Measurements from ENCODE around the gene PLGRKT. TPM values are rescaled to one million over a fixed set of nuclear protein-coding genes. Genes with fewer than 3 reads are reported as not detected.
"Not testable (repeated sequence)": the region's sequence is repeated elsewhere in the genome, so short reads cannot be mapped to it uniquely, and the experiment has no call there.

PLGRKT gene
- total RNA-seq, 1 donor, result 12.6 TPM

GRCh38 chr9:5446451-5447236 lies 8.9 kb upstream of the PLGRKT start:
- Histone ChIP-seq H3K27me3 (ENCODE audit: insufficient read depth, low read length) (no peaks in the 10 kb centered on the region), H3K4me1 (ENCODE audit: insufficient read depth, low read length) (peaks cover 22% of the 10 kb centered on the region), H3K4me3 (ENCODE audit: low read length) (no peak overlapping the region), H3K9me3 (ENCODE audit: low read depth, low read length) (no peaks in the 10 kb centered on the region)

DNA sequence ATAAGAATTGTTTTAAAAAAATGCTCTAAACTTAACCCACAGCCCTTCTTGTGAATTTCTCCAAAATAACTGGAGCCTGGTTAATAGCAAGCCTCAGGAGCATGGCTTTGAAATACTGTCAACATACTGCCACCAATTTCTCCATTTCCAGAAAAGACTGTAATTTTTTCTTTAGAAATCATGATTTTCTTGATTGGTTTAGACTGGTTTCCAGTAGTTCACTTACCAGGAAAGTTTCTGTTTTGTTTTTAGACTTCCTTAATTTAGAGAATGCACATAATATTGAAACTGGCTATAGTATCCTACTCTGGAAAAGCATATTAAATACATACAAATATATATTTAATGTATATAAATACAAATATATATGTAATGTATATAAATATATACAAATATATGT lies 8.2 kb upstream of the PLGRKT start:
- H3K9me3 ChIP-seq (ENCODE audit: low read depth, low read length), result no peaks in the 10 kb centered on the region
- no peak overlapping the region for H3K4me3 ChIP-seq (ENCODE audit: low read length)
- H3K27me3 ChIP-seq (ENCODE audit: insufficient read depth, low read length), result no peaks in the 10 kb centered on the region
- peaks cover 18% of the 10 kb centered on the region for H3K4me1 ChIP-seq (ENCODE audit: insufficient read depth, low read length)

GRCh38 chr9:5445096-5445495 lies 7.4 kb upstream of the PLGRKT start:
- peaks cover 13% of the 10 kb centered on the region for H3K4me1 ChIP-seq (ENCODE audit: insufficient read depth, low read length)
- H3K27me3 ChIP-seq (ENCODE audit: insufficient read depth, low read length); H3K4me3 ChIP-seq (ENCODE audit: low read length); H3K9me3 ChIP-seq (ENCODE audit: low read depth, low read length): not testable (repeated sequence)

DNA sequence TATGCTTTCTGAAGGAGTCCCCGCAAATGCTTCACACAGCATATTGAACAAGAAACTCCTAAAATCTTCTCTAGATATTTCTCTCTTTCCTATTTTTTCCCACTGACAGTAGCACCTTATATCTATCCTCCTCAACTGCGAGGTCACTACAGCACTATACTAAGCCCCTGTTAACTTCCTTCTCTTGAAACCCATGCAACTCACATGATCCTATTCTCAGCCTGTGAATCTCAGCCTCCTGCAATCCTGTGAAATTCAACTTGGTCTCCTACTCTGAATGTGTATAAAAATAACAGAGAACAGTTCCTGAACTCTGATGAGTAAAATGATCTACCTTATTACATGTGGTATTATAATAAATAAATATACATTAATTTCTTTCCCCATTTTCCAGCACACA lies 6.1 kb upstream of the PLGRKT start:
- Histone ChIP-seq H3K4me3 (ENCODE audit: low read length) (no peak overlapping the region), H3K9me3 (ENCODE audit: low read depth, low read length) (no peaks in the 10 kb centered on the region), H3K27me3 (ENCODE audit: insufficient read depth, low read length) (no peaks in the 10 kb centered on the region), H3K4me1 (ENCODE audit: insufficient read depth, low read length) (peaks cover 7% of the 10 kb centered on the region)

GRCh38 chr9:5442400-5443011 lies 4.8 kb upstream of the PLGRKT start:
- Histone ChIP-seq H3K4me3 (ENCODE audit: low read length) (no peak overlapping the region), H3K27me3 (ENCODE audit: insufficient read depth, low read length) (no peaks in the 10 kb centered on the region), H3K9me3 (ENCODE audit: low read depth, low read length) (no peaks in the 10 kb centered on the region), H3K4me1 (ENCODE audit: insufficient read depth, low read length) (peaks cover 17% of the 10 kb centered on the region)

DNA sequence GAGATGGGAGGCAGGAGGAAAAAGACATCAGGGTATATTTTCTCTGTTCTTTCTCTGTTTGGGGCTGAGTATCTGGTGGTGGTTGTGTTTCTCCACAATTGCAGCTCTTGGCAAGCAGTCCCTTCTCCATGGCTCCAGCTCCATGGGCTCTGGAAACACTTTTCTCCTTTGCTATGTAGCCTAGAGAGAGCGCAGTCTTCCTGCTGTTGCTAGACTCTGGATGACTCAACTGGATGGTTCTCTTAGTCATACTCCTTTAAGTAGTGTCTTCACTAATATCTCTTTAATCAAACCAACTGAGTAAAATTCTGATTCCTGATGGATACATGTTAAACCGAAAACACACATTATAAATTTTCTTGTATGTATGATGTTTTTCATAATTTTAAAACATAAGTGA lies 3.3 kb upstream of the PLGRKT start:
- H3K27me3 ChIP-seq (ENCODE audit: insufficient read depth, low read length), result no peaks in the 10 kb centered on the region
- no peak overlapping the region for H3K4me3 ChIP-seq (ENCODE audit: low read length)
- H3K4me1 ChIP-seq (ENCODE audit: insufficient read depth, low read length), result peaks cover 26% of the 10 kb centered on the region
- no peaks in the 10 kb centered on the region for H3K9me3 ChIP-seq (ENCODE audit: low read depth, low read length)

DNA sequence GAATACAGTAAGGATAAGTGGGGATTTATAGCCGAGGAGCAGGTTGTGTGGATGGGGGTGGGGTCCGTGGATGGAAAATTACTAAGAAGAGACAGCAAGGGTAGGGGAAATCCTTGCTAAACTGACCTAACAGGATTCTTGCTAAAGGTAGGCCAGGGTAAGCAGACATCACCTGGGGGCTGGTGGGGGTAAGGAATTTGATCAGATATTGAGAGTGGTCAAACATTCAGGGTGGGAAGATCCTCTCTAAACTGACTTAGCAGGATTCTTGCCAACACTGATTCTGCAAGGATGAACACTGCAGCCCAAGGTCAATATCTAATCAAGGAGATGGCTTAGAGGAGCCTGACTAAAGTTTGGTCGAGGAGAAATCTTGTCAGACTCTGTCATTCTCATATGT lies 2.7 kb upstream of the PLGRKT start:
- no peaks in the 10 kb centered on the region for H3K9me3 ChIP-seq (ENCODE audit: low read depth, low read length)
- peaks cover 26% of the 10 kb centered on the region for H3K4me1 ChIP-seq (ENCODE audit: insufficient read depth, low read length)
- H3K4me3 ChIP-seq (ENCODE audit: low read length), result no peak overlapping the region
- no peaks in the 10 kb centered on the region for H3K27me3 ChIP-seq (ENCODE audit: insufficient read depth, low read length)

GRCh38 chr9:5438301-5439162 lies 807 bp upstream of the PLGRKT start:
- peaks cover 26% of the 10 kb centered on the region for H3K4me1 ChIP-seq (ENCODE audit: insufficient read depth, low read length)
- peak overlapping the region; percentile 61 for H3K4me3 ChIP-seq (ENCODE audit: low read length)
- no peaks in the 10 kb centered on the region for H3K9me3 ChIP-seq (ENCODE audit: low read depth, low read length)
- no peaks in the 10 kb centered on the region for H3K27me3 ChIP-seq (ENCODE audit: insufficient read depth, low read length)

DNA sequence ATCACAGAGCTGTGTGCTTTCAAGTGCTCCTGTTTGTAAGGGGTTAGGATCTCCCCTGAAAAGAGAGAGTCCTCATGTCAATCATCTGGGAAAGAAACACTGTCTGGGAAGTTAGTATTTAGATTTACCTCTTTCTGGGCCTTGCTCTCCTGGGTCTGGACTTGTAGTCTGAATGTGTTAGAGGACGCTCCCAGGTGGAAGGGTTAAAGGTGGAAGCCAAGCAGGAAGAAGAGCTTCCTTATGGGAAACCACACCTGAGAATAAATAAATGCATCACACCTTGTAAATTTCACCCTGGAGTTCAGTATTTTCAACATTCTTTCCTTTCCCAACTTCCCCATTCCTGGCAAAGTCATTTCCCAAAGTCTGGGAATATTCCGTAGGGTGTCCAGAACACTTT lies 1.3 kb downstream of the PLGRKT start:
- Histone ChIP-seq H3K4me1 (ENCODE audit: insufficient read depth, low read length) (peaks cover 26% of the 10 kb centered on the region), H3K27me3 (ENCODE audit: insufficient read depth, low read length) (no peaks in the 10 kb centered on the region), H3K4me3 (ENCODE audit: low read length) (no peak overlapping the region), H3K9me3 (ENCODE audit: low read depth, low read length) (no peaks in the 10 kb centered on the region)

- H3K9me3 ChIP-seq (ENCODE audit: low read depth, low read length), result no peaks in the 10 kb centered on the region
- no peaks in the 10 kb centered on the region for H3K27me3 ChIP-seq (ENCODE audit: insufficient read depth, low read length)
- H3K4me3 ChIP-seq (ENCODE audit: low read length), result no peak overlapping the region
- peaks cover 26% of the 10 kb centered on the region for H3K4me1 ChIP-seq (ENCODE audit: insufficient read depth, low read length)
Measured at GRCh38 chr9:5435912-5436311, 1.8 kb downstream of the PLGRKT start.

GRCh38 chr9:5433841-5434810 lies 3.6 kb downstream of the PLGRKT start:
- H3K4me1 ChIP-seq (ENCODE audit: insufficient read depth, low read length), result peaks cover 26% of the 10 kb centered on the region
- not testable (repeated sequence) for H3K4me3 ChIP-seq (ENCODE audit: low read length); H3K9me3 ChIP-seq (ENCODE audit: low read depth, low read length); H3K27me3 ChIP-seq (ENCODE audit: insufficient read depth, low read length)

DNA sequence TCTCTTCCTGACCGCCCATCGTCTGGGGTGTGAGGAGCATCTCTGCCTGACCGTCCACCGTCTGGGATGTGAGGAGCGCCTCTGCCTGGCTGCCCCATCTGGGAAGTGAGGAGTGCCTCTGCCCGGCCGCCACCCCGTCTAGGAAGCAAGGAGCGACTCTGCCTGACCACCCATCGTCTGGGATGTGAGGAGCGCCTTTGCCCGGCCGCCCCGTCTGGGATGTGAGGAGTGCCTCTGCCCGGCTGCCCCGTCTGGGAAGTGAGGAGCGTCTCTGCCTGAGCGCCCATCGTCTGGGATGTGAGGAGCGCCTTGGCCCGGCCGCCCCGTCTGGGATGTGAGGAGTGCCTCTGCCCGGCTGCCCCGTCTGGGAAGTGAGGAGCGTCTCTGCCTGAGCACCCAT lies 4.4 kb downstream of the PLGRKT start:
- H3K9me3 ChIP-seq (ENCODE audit: low read depth, low read length); H3K27me3 ChIP-seq (ENCODE audit: insufficient read depth, low read length); H3K4me3 ChIP-seq (ENCODE audit: low read length): not testable (repeated sequence)
- peaks cover 18% of the 10 kb centered on the region for H3K4me1 ChIP-seq (ENCODE audit: insufficient read depth, low read length)

- H3K9me3 ChIP-seq (ENCODE audit: low read depth, low read length); H3K4me3 ChIP-seq (ENCODE audit: low read length); H3K27me3 ChIP-seq (ENCODE audit: insufficient read depth, low read length): not testable (repeated sequence)
- H3K4me1 ChIP-seq (ENCODE audit: insufficient read depth, low read length), result peaks cover 14% of the 10 kb centered on the region
Measured at GRCh38 chr9:5432890-5433289, 4.8 kb downstream of the PLGRKT start.

DNA sequence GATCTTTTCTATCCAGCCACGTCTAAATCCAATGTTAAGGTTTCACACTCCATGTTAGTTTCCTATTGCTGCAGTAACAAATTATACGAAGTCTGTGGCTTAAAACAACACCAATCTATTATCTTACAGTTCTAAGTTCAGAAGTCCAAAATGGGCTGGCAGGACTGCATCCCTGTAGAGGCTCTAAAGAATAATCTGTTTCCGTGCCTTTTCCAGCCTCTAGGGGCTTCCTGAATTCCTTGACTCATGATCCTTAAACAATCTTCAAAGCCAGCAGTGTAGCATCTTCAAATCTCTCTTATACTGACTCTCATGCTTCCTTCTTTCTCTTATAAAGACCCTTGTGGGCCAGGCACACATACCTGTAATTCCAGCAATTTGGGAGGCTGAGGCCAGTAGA lies 6.8 kb downstream of the PLGRKT start:
- Histone ChIP-seq H3K4me3 (ENCODE audit: low read length) (no peak overlapping the region), H3K4me1 (ENCODE audit: insufficient read depth, low read length) (no peaks in the 10 kb centered on the region), H3K27me3 (ENCODE audit: insufficient read depth, low read length) (no peaks in the 10 kb centered on the region), H3K9me3 (ENCODE audit: low read depth, low read length) (no peaks in the 10 kb centered on the region)
